NT2/D1 (cell line): ENCODE data around the gene RYR3.

Experiments used
- YY1 ChIP-seq: IDR thresholded peaks from 2 replicates; pipeline ENCODE4 v1.6.1; 2011; ENCODE audit not compliant: insufficient read length, insufficient read depth
- ZNF274 ChIP-seq: IDR thresholded peaks from 2 replicates; pipeline ENCODE4 v1.6.1; 2011; ENCODE audit warnings: mild to moderate bottlenecking, low read depth, low read length

DNA sequence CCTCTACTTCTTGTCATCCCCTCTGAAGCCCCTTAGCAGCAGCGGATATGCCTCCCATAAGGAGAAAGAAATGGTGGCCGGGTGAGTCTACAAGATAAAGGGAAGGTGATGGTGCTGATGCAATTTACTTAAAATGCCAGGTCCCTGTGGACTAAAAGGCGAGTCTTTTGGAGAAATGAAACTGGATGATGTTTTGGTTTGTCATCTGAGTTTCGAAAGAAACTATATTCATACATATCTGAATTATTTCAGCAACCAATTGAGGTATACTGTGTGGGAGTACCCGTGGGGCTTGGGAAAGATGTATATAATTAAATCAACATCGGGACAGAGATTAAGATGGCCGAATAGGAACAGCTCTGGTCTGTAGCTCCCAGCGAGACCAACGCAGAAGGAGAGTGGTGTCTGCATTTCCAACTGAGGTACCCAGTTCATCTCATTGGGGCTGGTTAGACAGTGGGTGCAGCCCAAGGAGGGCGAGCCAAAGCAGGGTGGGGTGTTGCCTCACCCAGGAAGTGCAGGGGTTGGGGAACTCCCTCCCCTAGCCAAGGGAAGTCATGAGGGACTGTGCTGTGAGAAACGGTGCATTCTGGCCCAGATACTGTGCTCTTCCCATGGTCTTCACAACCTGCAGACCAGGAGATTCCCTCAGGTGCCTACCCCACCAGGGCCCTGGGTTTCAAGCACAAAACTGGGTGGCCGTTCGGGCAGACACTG is 446.9 kb downstream of the RYR3 start:
- TF ChIP-seq YY1 (no peak), ZNF274 (no peak)
